HG03342 (cell line): ENCODE measurements around the gene LENEP.

ENCODE experiments used
- ATAC-seq: cut with Tn5 transposase; IDR thresholded peaks from one replicate; pipeline ENCODE4 v1.9.1; 2021; ENCODE audit warnings: mild to moderate bottlenecking, moderate library complexity; ENCODE audit not compliant: unreplicated experiment

LENEP gene

GRCh38 chr1:154960446-154961136 lies 32.8 kb upstream of the LENEP start:
- no peak for ATAC-seq

GRCh38 chr1:154961207-154962155 lies 31.9 kb upstream of the LENEP start, which contains the start of gene PYGO2:
TSS of gene PYGO2 (minus strand) at chr1:154961782. CDS start at chr1:154961576, 206 bp downstream.
- peak; percentile 61 for ATAC-seq

- peak; percentile 11 for ATAC-seq
Observed at GRCh38 chr1:154962156-154962749, 31.1 kb upstream of the LENEP start.

- no peak for ATAC-seq
Observed at GRCh38 chr1:154962795-154963330, 30.5 kb upstream of the LENEP start.

GRCh38 chr1:154963643-154964042 lies 29.7 kb upstream of the LENEP start:
- ATAC-seq = no peak

- ATAC-seq = no peak
Observed at GRCh38 chr1:154964359-154964758, 29.0 kb upstream of the LENEP start.

- ATAC-seq = no peak
Observed at GRCh38 chr1:154966111-154966510, 27.3 kb upstream of the LENEP start.

GRCh38 chr1:154967331-154967950 lies 25.9 kb upstream of the LENEP start:
- no peak for ATAC-seq

GRCh38 chr1:154968731-154969130 lies 24.7 kb upstream of the LENEP start:
- ATAC-seq = no peak

- no peak for ATAC-seq
Observed at GRCh38 chr1:154969246-154969645, 24.1 kb upstream of the LENEP start.

- ATAC-seq = no peak
Observed at GRCh38 chr1:154969860-154970452, 23.4 kb upstream of the LENEP start.

- peak; percentile 27 for ATAC-seq
Observed at GRCh38 chr1:154970631-154971340, 22.6 kb upstream of the LENEP start, which contains the start of gene SHC1. TSS of gene SHC1 (minus strand) at chr1:154970747. CDS start at chr1:154970526, 221 bp downstream.

GRCh38 chr1:154971341-154971998 lies 21.9 kb upstream of the LENEP start:
- ATAC-seq = no peak

- no peak for ATAC-seq
Observed at GRCh38 chr1:154972213-154972516, 21.2 kb upstream of the LENEP start.

- no peak for ATAC-seq
Observed at GRCh38 chr1:154972517-154973343, 20.7 kb upstream of the LENEP start.

GRCh38 chr1:154973344-154974101 lies 19.9 kb upstream of the LENEP start:
- peak; percentile 15 for ATAC-seq

GRCh38 chr1:154974102-154974807 lies 19.1 kb upstream of the LENEP start, which contains the start of gene CKS1B:
TSS of gene CKS1B (plus strand) at chr1:154974681. CDS start at chr1:154974746, 65 bp downstream.
- peak; percentile 71 for ATAC-seq
